ENCODE results near the gene DUSP3. TPM values are rescaled to one million over a fixed set of nuclear protein-coding genes. Genes with fewer than 3 reads are reported as not detected.

Gene DUSP3
- 10 to 100 TPM; 16.9 to 17.4 (median 17.2) TPM for total RNA-seq

GRCh38 chr17:43778337-43779144, at the start of gene DUSP3:
Gene DUSP3, minus strand, starts transcription at chr17:43778977. Its CDS starts 53 bp downstream, at chr17:43778924.
- Mint-ChIP-seq H3K4me3 (peak within 1 kb of the TSS; percentile 85), H3K4me1 (ENCODE audit: low read depth) (peaks cover 10% of the 10 kb centered on the region), H3K36me3 (ENCODE audit: insufficient read depth) (no peaks in the 10 kb centered on the region), H3K9me3 (no peaks in the 10 kb centered on the region), H3K27me3 (ENCODE audit: low read depth) (peaks cover 24% of the 10 kb centered on the region)
- ATAC-seq, result peak; percentile 98 to 99
- peak; percentile 62 for DNase-seq

- no peak for DNase-seq
- Mint-ChIP-seq H3K9me3 (no peaks in the 10 kb centered on the region), H3K4me3 (no peak overlapping the region), H3K27me3 (ENCODE audit: low read depth) (peaks cover 13% of the 10 kb centered on the region), H3K4me1 (ENCODE audit: low read depth) (peaks cover 3% of the 10 kb centered on the region), H3K36me3 (ENCODE audit: insufficient read depth) (no peaks in the 10 kb centered on the region)
- ATAC-seq, result no peak
These were observed 48.8 kb upstream of the DUSP3 start for GRCh38 chr17:43827596-43827995.

GRCh38 chr17:43826206-43826605, 47.4 kb upstream of the DUSP3 start:
- Mint-ChIP-seq H3K27me3 (ENCODE audit: low read depth) (peaks cover 3% of the 10 kb centered on the region), H3K9me3 (no peaks in the 10 kb centered on the region), H3K4me1 (ENCODE audit: low read depth) (peaks cover 3% of the 10 kb centered on the region), H3K36me3 (ENCODE audit: insufficient read depth) (no peaks in the 10 kb centered on the region), H3K4me3 (no peak overlapping the region)
- DNase-seq (no peak), ATAC-seq (no peak)

DNA sequence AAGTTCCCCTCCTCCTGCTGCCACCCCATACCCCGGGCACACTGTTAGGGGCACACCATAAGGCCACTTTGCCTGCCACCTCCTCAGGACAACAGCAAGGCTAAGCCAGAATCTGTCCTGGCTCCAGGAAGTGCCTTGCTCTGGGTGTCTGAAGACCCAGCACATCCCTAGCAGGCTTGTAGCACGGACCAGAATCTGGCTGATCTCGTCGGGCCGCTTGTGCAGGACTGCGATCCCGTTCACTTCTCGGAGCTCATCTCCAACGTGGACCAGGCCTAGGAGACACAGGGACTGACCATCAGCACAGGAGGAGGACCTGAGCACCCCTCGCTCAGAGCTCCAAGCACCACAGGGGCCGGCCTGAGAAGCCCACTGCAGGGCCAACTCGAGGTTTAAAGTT, 46.8 kb upstream of the DUSP3 start:
- DNase-seq, result no peak
- Mint-ChIP-seq H3K4me3 (no peak overlapping the region), H3K9me3 (no peaks in the 10 kb centered on the region), H3K27me3 (ENCODE audit: low read depth) (no peaks in the 10 kb centered on the region), H3K36me3 (ENCODE audit: insufficient read depth) (no peaks in the 10 kb centered on the region), H3K4me1 (ENCODE audit: low read depth) (no peaks in the 10 kb centered on the region)
- ATAC-seq, result no peak

DNA sequence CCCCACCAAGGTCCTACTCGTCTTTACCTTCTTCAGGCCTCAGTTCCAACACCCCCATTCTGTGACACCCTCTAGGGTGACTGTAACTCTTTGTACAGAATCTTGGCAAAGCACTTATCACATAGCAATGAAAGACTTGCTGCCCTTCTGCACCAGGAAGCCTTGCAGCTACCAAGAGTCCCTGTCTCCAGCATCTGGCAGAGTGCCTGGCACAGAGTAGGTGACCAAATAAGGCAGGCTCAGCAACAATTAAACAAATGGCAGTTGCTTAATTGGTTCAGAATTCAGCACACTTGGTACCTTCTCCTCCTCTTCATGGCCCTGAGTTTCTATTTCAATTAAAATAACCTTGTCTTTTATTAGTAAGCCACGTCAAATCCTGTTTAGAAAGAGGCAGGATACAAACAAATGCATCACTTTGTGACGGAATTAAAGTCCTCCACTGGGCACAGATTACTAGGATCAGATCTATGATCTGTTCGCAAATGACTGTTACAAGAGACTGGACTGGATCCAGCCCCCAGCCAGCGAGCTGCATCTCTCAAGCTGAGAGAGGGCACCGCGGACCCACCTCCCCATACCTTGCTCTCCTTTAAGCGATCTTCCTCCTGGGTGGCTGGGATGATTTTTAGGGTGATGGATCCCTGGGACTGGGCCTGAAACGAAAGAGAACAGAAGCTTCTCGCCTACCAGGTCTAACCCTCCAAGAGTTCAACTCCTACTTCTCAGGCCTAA, 44.7 kb upstream of the DUSP3 start:
- Mint-ChIP-seq H3K4me3 (no peak overlapping the region), H3K9me3 (no peaks in the 10 kb centered on the region), H3K27me3 (ENCODE audit: low read depth) (no peaks in the 10 kb centered on the region), H3K36me3 (ENCODE audit: insufficient read depth) (no peaks in the 10 kb centered on the region), H3K4me1 (ENCODE audit: low read depth) (no peaks in the 10 kb centered on the region)
- DNase-seq (no peak), ATAC-seq (no peak)

DNA sequence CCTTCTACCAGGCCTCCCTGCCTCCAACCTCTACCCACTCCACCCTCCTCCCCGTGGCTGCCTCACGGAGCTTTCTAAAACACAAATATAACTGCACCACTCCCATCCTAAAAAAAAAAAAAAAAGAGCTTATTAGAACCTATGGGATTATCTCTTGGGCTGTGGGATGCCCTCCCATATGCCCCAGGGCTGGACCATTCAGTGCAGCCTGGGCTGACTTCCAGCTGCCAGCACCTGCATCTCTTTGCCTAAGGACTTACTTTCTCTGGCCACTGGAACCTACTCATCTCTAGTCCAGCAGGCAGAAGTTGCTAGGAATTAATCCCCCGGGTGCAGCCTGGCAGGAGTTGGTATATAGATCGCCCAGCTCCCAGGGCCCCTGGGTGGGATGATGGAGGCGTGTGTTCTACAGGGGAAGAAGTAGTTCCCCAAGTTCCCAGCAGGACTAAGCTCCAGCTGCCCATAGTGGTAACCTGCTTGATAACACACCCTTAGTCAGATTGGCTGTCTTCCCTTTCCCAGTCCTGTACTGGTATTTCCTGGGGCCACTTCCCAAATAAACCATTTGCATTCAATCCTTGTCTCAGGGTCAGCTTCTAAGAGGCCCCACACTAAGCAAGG, 43.9 kb upstream of the DUSP3 start:
- ATAC-seq (no peak), DNase-seq (no peak)
- H3K4me1 Mint-ChIP-seq (ENCODE audit: low read depth), result no peaks in the 10 kb centered on the region
- H3K9me3 Mint-ChIP-seq, result no peaks in the 10 kb centered on the region
- H3K4me3 Mint-ChIP-seq, result no peak overlapping the region
- H3K36me3 Mint-ChIP-seq (ENCODE audit: insufficient read depth), result no peaks in the 10 kb centered on the region
- H3K27me3 Mint-ChIP-seq (ENCODE audit: low read depth), result no peaks in the 10 kb centered on the region

GRCh38 chr17:43820759-43821158, 42.0 kb upstream of the DUSP3 start:
- ATAC-seq, result no peak
- DNase-seq, result no peak
- Mint-ChIP-seq H3K4me3 (no peak overlapping the region), H3K4me1 (ENCODE audit: low read depth) (no peaks in the 10 kb centered on the region), H3K9me3 (no peaks in the 10 kb centered on the region), H3K27me3 (ENCODE audit: low read depth) (no peaks in the 10 kb centered on the region), H3K36me3 (ENCODE audit: insufficient read depth) (no peaks in the 10 kb centered on the region)

- DNase-seq (no peak), ATAC-seq (no peak)
- Mint-ChIP-seq H3K36me3 (ENCODE audit: insufficient read depth) (no peaks in the 10 kb centered on the region), H3K4me1 (ENCODE audit: low read depth) (no peaks in the 10 kb centered on the region), H3K27me3 (ENCODE audit: low read depth) (no peaks in the 10 kb centered on the region), H3K4me3 (no peak overlapping the region), H3K9me3 (no peaks in the 10 kb centered on the region)
These were observed 40.2 kb upstream of the DUSP3 start for GRCh38 chr17:43818966-43819365.

DNA sequence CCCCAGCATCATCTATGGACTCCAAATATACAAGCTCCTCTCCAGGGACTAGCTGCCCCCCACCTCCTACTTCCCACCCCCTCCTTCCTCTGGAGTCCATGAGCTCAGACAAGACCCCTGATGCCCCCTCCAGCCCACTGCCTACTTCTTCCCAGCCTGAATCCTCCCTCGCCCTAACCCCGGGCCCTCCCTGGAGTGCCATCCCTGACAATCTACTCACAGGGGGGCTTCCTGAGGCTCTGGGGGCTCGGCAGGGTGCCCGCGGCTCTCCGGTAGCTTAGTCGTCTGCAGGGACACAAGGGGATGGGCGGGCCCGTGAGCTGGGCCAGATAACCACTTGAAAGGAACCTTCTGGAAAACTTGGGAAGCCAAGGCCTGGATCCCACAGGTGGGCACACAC, 39.0 kb upstream of the DUSP3 start:
- ATAC-seq (no peak), DNase-seq (no peak)
- Mint-ChIP-seq H3K36me3 (ENCODE audit: insufficient read depth) (no peaks in the 10 kb centered on the region), H3K4me1 (ENCODE audit: low read depth) (no peaks in the 10 kb centered on the region), H3K9me3 (no peaks in the 10 kb centered on the region), H3K4me3 (no peak overlapping the region), H3K27me3 (ENCODE audit: low read depth) (peaks cover 4% of the 10 kb centered on the region)

DNA sequence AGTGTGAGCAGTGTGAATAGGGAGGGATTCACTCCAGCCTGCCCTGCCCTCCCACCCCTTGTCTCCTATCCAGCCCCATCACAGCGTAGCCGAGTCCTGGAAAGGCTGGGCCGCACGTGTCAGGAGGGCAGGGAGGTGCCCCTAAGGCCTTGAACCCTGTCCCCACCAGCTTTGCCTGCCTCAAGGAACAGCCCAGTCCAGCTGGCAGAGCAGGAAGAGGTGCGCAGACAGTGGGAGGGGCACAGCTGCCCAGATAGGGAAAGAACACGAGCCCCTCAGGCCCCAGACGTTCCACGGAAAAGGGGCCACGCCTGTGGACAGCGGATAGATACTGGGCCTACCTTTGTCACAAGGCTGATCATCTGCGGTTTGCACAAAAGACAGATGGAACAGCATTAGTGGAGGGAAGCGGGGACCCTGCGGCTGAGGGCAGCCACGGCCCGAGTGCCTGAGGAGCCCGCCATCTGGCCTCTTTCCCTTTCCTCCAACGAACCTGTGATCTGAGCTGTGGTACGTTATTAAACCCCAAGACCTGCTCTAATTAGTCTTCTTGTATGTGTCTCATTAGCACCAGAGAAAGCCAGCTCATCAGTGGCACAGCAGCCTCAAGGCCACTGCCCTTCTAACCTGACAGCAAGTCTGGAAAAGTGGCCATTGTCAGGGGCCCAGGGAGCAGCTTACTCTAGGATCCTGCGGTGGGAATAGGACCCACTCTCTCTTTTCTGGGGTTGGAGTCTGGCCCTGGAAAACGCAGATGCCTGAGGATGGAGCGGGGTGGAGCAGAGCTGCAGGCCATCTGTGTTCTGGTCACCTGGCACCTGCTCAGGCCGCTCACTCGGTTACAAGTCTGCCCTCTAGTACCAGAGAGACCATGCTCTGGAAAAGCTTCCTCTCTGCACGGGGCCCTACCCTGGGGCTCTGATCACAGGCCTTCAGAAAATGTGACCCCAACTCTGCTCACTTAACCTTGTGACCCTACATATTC, 37.9 kb upstream of the DUSP3 start:
- H3K9me3 Mint-ChIP-seq, result no peaks in the 10 kb centered on the region

GRCh38 chr17:43814714-43815113, 35.9 kb upstream of the DUSP3 start:
- DNase-seq, result no peak
- Mint-ChIP-seq H3K36me3 (ENCODE audit: insufficient read depth) (no peaks in the 10 kb centered on the region), H3K4me1 (ENCODE audit: low read depth) (no peaks in the 10 kb centered on the region), H3K4me3 (no peak overlapping the region), H3K9me3 (no peaks in the 10 kb centered on the region), H3K27me3 (ENCODE audit: low read depth) (peaks cover 6% of the 10 kb centered on the region)
- no peak for ATAC-seq

More for the DNA sequence above, 37.9 kb upstream of the DUSP3 start:
- ATAC-seq (no peak), DNase-seq (no peak)
- peaks cover 6% of the 10 kb centered on the region for H3K27me3 Mint-ChIP-seq (ENCODE audit: low read depth)
- H3K4me3 Mint-ChIP-seq, result no peak overlapping the region
- H3K4me1 Mint-ChIP-seq (ENCODE audit: low read depth), result no peaks in the 10 kb centered on the region
- H3K36me3 Mint-ChIP-seq (ENCODE audit: insufficient read depth), result no peaks in the 10 kb centered on the region

GRCh38 chr17:43814026-43814425, 35.2 kb upstream of the DUSP3 start:
- no peak for ATAC-seq
- H3K36me3 Mint-ChIP-seq (ENCODE audit: insufficient read depth), result no peaks in the 10 kb centered on the region
- no peak overlapping the region for H3K4me3 Mint-ChIP-seq
- H3K27me3 Mint-ChIP-seq (ENCODE audit: low read depth), result peaks cover 6% of the 10 kb centered on the region
- no peaks in the 10 kb centered on the region for H3K9me3 Mint-ChIP-seq
- DNase-seq, result no peak
- H3K4me1 Mint-ChIP-seq (ENCODE audit: low read depth), result no peaks in the 10 kb centered on the region

GRCh38 chr17:43813386-43813785, 34.6 kb upstream of the DUSP3 start:
- Mint-ChIP-seq H3K4me3 (no peak overlapping the region), H3K4me1 (ENCODE audit: low read depth) (no peaks in the 10 kb centered on the region), H3K9me3 (no peaks in the 10 kb centered on the region), H3K36me3 (ENCODE audit: insufficient read depth) (no peaks in the 10 kb centered on the region), H3K27me3 (ENCODE audit: low read depth) (peaks cover 7% of the 10 kb centered on the region)
- ATAC-seq, result no peak
- DNase-seq, result no peak
